Type B pancreatic cell (in vitro differentiated cells): ENCODE data around the gene MPHOSPH9. TPM values are rescaled to one million over a fixed set of nuclear protein-coding genes. Genes with fewer than 3 reads are reported as not detected.
A peak's percentile ranks its signal among the peaks of the same experiment; 100 is the strongest.

Experiments
- DNase-seq: peaks from one replicate; pipeline ENCODE4 v3.0.0; 2021; ENCODE audit warnings: mixed read lengths; ENCODE audit not compliant: unreplicated experiment; ENCODE audit errors: extremely low spot score
- H3K27ac Mint-ChIP-seq: 2 replicates; pipeline ENCODE4 v1.8.0; 2021; ENCODE audit warnings: mild to moderate bottlenecking, mixed read lengths
- H3K27me3 Mint-ChIP-seq: 2 replicates; pipeline ENCODE4 v1.8.0; 2021; ENCODE audit warnings: mixed read lengths
- H3K36me3 Mint-ChIP-seq: 2 replicates; pipeline ENCODE4 v1.8.0; 2021; ENCODE audit warnings: mixed read lengths
- H3K4me1 Mint-ChIP-seq: one replicate; pipeline ENCODE4 v1.8.0; 2021; ENCODE audit warnings: mixed read lengths; ENCODE audit not compliant: unreplicated experiment
- H3K4me3 Mint-ChIP-seq: 2 replicates; pipeline ENCODE4 v1.8.0; 2021; ENCODE audit warnings: mild to moderate bottlenecking, mixed read lengths
- H3K9me3 Mint-ChIP-seq: 2 replicates; pipeline ENCODE4 v1.8.0; 2021; ENCODE audit warnings: mixed read lengths
- total RNA-seq: library from RNA; stranded (reverse); gene quantifications from 2 replicates; pipeline ENCODE4 v1.2.1, GENCODE V29; 2021; ENCODE audit warnings: low replicate concordance
- TF ChIP-seq, protein P1 (sequence below): fragments of 200-600 bp; sonication (generic); conservative IDR thresholded peaks from 2 replicates; pipeline ENCODE4 v1.5.0; 2021; ENCODE audit warnings: antibody characterized with exemption, mild to moderate bottlenecking

The MPHOSPH9 gene
- total RNA-seq, 1 donor from 2014 or later = 52.3 TPM

DNA sequence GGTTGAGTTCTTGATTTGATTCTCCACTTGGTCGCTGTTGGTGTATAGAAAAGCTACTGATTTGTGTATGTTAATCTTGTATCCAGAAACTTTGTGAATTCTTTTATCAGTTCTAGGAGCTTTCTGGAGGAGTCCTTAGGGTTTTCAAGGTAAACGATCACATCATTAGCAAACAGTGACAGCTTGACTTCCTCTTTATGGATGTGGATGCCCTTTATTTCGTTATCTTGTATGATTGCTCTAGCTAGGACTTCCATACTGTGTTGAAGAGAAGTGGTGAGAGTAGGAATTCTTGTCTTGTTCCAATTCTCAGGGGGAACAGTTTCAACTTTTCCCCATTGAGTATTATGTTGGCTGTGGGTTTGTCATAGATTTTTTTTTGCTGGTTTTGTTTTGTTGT lies 12.7 kb upstream of the MPHOSPH9 start:
- peaks cover 3% of the 10 kb centered on the region for H3K9me3 Mint-ChIP-seq
- TF ChIP-seq, protein P1, sequence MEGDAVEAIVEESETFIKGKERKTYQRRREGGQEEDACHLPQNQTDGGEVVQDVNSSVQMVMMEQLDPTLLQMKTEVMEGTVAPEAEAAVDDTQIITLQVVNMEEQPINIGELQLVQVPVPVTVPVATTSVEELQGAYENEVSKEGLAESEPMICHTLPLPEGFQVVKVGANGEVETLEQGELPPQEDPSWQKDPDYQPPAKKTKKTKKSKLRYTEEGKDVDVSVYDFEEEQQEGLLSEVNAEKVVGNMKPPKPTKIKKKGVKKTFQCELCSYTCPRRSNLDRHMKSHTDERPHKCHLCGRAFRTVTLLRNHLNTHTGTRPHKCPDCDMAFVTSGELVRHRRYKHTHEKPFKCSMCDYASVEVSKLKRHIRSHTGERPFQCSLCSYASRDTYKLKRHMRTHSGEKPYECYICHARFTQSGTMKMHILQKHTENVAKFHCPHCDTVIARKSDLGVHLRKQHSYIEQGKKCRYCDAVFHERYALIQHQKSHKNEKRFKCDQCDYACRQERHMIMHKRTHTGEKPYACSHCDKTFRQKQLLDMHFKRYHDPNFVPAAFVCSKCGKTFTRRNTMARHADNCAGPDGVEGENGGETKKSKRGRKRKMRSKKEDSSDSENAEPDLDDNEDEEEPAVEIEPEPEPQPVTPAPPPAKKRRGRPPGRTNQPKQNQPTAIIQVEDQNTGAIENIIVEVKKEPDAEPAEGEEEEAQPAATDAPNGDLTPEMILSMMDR = no peak
- H3K4me1 Mint-ChIP-seq = peaks cover 26% of the 10 kb centered on the region
- no peak overlapping the region for H3K27ac Mint-ChIP-seq
- no peak overlapping the region for H3K4me3 Mint-ChIP-seq
- no peak for DNase-seq
- H3K27me3 Mint-ChIP-seq = no peaks in the 10 kb centered on the region
- H3K36me3 Mint-ChIP-seq = peaks cover 40% of the 10 kb centered on the region

DNA sequence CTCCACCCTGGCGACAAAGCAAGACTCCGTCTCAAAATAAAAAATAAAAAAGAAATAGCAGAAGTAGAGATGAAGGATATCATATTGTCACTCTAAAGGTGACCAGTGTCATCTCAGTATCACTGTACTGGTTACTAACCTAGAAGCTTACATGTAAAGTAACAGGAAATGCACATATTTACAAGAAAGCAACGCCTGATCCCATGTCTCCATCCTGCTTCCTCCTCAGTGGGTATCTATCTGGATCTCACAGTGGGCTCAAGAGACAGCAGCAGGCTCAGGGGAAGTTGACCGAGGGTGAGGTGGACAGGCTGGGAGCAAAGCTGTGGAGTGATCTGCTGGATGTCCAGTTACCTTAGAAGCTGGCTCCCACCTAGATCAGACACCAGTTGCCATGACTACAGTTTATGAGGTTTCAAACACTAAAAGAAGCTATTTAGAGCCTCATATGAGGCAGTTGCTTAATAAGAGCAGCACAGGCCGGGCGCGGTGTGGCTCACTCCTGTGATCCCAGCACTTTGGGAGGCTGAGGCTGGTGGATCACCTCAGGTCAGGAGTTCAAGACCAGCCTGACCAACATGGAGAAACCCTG lies 10.8 kb upstream of the MPHOSPH9 start:
- Mint-ChIP-seq H3K4me3 (no peak overlapping the region), H3K27me3 (no peaks in the 10 kb centered on the region), H3K4me1 (peaks cover 19% of the 10 kb centered on the region), H3K9me3 (peaks cover 3% of the 10 kb centered on the region), H3K36me3 (peaks cover 33% of the 10 kb centered on the region), H3K27ac (no peak overlapping the region)
- no peak for DNase-seq
- TF ChIP-seq, protein P1 = no peak

DNA sequence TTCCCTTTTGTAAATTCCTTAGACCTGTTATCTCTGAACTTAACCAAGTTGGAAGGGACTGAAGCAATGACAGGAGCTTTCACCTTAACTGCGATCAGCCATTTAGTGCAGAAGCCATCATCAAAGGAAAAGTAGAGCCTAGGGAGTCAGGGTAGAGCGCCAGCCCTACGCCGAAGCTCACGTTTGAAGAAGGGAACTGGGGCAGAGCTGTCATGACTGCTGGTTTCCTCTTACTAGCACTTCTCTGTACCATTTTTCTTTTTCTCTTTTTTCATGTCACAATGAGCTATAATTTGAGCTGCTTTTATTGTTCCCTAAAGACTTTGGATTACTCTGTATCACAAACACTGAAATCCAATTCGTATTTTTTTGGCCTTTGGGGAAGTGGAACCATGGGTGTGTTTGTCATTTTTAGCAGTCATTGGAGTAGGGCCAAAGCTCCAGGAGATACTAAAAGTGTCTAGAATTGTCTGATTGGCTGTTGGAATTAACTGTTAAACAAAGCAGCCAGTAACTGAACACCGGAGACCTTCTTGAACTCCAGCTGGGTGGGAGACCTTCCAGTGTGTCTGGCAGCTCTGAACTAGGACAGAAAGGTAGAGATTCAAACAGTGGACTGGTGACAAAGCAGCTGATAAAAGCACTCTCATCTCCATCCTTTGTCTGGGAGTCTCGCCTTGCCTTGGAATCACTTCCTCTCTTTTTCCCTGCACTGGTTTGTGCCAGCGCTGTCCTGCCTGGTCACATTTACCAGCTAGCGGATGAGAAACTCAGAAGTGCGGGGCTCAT lies 9.4 kb upstream of the MPHOSPH9 start:
- Mint-ChIP-seq H3K27ac (peak overlapping the region; percentile 8), H3K9me3 (no peaks in the 10 kb centered on the region), H3K4me3 (no peak overlapping the region), H3K4me1 (peaks cover 22% of the 10 kb centered on the region), H3K36me3 (peaks cover 21% of the 10 kb centered on the region), H3K27me3 (no peaks in the 10 kb centered on the region)
- no peak for DNase-seq
- TF ChIP-seq, protein P1 = no peak

DNA sequence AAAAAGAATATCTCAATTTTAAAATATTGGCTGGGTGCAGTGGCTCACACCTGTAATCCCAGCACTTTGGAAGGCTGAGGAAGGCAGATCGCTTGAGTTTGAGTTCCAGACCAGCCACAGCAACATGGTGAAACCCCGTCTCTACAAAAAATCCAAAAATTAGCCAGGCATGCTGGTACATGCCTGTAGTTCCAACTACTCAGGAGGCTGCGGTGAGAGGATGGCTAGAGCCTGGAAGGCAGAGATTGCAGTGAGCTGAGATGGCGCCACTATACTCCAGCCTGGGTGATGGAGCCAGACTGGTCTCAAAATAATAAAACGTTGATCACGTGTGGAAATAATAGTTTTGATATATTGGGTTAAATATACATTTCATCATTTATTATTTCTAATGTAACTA lies 6.0 kb upstream of the MPHOSPH9 start:
- TF ChIP-seq, protein P1 = no peak
- H3K27me3 Mint-ChIP-seq = no peaks in the 10 kb centered on the region
- peaks cover 11% of the 10 kb centered on the region for H3K36me3 Mint-ChIP-seq
- H3K4me3 Mint-ChIP-seq = no peak overlapping the region
- H3K9me3 Mint-ChIP-seq = no peaks in the 10 kb centered on the region
- peaks cover 22% of the 10 kb centered on the region for H3K4me1 Mint-ChIP-seq
- DNase-seq = no peak
- H3K27ac Mint-ChIP-seq = no peak overlapping the region

DNA sequence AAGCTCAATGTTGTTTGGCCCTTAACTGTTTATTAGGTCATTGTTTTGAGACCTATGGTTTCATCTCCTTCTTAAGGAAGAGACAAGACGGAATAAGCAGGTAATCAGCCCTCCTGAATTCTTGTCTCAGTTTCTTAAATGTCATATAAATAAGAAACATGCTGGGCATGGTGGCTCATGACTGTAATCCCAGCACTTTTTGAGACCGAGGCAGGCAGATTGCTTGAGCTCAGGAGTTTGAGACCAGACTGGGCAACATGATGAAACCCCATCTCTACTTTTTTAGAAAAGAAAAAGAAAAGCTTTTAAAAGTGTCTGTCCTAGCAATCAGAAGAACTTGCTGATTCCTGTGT lies 5.4 kb upstream of the MPHOSPH9 start:
- Mint-ChIP-seq H3K9me3 (no peaks in the 10 kb centered on the region), H3K36me3 (peaks cover 12% of the 10 kb centered on the region), H3K4me1 (peaks cover 25% of the 10 kb centered on the region), H3K27ac (peak overlapping the region; percentile 58), H3K27me3 (no peaks in the 10 kb centered on the region), H3K4me3 (peak overlapping the region; percentile 25)
- no peak for DNase-seq
- TF ChIP-seq, protein P1 = peak; percentile 18
